HepG2 (cell line): ENCODE measurements around the gene PTPRM. TPM values are rescaled to one million over a fixed set of nuclear protein-coding genes. Genes with fewer than 3 reads are reported as not detected.

ENCODE experiments used
- ATAC-seq: fragments of 200-7000 bp; cut with Tn5 transposase; 3 replicates; pipeline ENCODE4 v1.9.1; 2020; ENCODE audit warnings: mild to moderate bottlenecking, moderate library complexity
- BruUV-seq: library from RNA; stranded (reverse); fragments of 400-500 nt; replicated peaks from 2 replicates; lab custom pipeline; 2021; lab: Mats Ljungman, UMichigan
- CTCF ChIA-PET: fragments of 300-600 bp; formaldehyde crosslinking; extraction: SDS; loops from one replicate; lab custom pipeline; 2021; ENCODE audit warnings: low total read pairs, inconsistent platforms, low intra/inter-chr PET ratio; lab: Yijun Ruan, JAX
- POLR2A ChIA-PET: fragments of 350-600 bp; sonication (Branson Sonifier 250); formaldehyde crosslinking; loops from one replicate; lab custom pipeline; 2020; ENCODE audit warnings: antibody characterized with exemption, inconsistent platforms; lab: Yijun Ruan, JAX
- DNase-seq: peaks from one replicate; pipeline ENCODE4 v3.0.0-alpha.2; 2015; ENCODE audit warnings: low spot score
- FAIRE-seq: peaks from 3 replicates; lab custom pipeline; 2011; peaks lifted over from hg19 to GRCh38; lab: Jason Lieb, UNC
- H2AFZ ChIP-seq: one replicate; pipeline ENCODE4 v1.6.1; 2011; ENCODE audit warnings: low read length, inconsistent platforms
- H3K27ac ChIP-seq: fragments of 300-600 bp; 3 replicates; pipeline ENCODE4 v1.8.0; 2011; ENCODE audit warnings: mixed run types, mild to moderate bottlenecking, mixed read lengths, low read length, inconsistent platforms; ENCODE audit not compliant: insufficient read depth; ENCODE audit errors: extremely low read length
- H3K27me3 ChIP-seq, 2 experiments: fragments of 200-600 bp in 1 of 2; 2 replicates in 1 of 2; 3 replicates in 1 of 2; pipeline versions ENCODE4 v1.6.0 to v1.8.0; 2011; ENCODE audit warnings: low read length in 2 of 2, mild to moderate bottlenecking in 2 of 2, moderate library complexity in 2 of 2, inconsistent platforms in 1 of 2; ENCODE audit not compliant: insufficient read depth in 2 of 2, control insufficient read depth in 1 of 2
- H3K36me3 ChIP-seq, 2 experiments: fragments of 200-600 bp in 1 of 2; replicated peaks in 1 of 2; 2 replicates in 1 of 2; 3 replicates in 1 of 2; pipeline versions ENCODE4 v1.5.1 to v1.8.0; 2011; ENCODE audit warnings: low read length in 2 of 2, inconsistent platforms in 1 of 2; ENCODE audit not compliant: insufficient read depth in 2 of 2, control insufficient read depth in 1 of 2
- H3K4me1 ChIP-seq: 2 replicates; pipeline ENCODE4 v1.5.1; 2012; ENCODE audit warnings: low read length, inconsistent platforms; ENCODE audit not compliant: insufficient read depth
- H3K4me2 ChIP-seq: 2 replicates; pipeline ENCODE4 v1.6.0; 2011; ENCODE audit warnings: low read depth, low read length, inconsistent platforms
- H3K4me3 ChIP-seq, 3 experiments: fragments of 200-600 bp in 1 of 3; sonication (generic), shearing (Covaris generic) in 1 of 3; replicated peaks in 1 of 3; 2 replicates each; pipeline ENCODE4 v1.5.1; 2011 to 2016; ENCODE audit warnings: low read length in 3 of 3, inconsistent platforms in 2 of 3, low read depth in 2 of 3, mild to moderate bottlenecking in 2 of 3, control low read depth in 1 of 3, mixed read lengths in 1 of 3; ENCODE audit not compliant: insufficient read depth in 1 of 3
- H3K79me2 ChIP-seq: one replicate; pipeline ENCODE4 v1.6.1; 2011; ENCODE audit warnings: low read length, inconsistent platforms; ENCODE audit not compliant: insufficient read depth
- H3K9ac ChIP-seq: 2 replicates; pipeline ENCODE4 v1.6.0; 2011; ENCODE audit warnings: mild to moderate bottlenecking, low read depth, low read length, inconsistent platforms; ENCODE audit not compliant: insufficient read depth
- H3K9me3 ChIP-seq: 2 replicates; pipeline ENCODE4 v1.5.1; 2012; ENCODE audit warnings: mild to moderate bottlenecking, low read length
- H4K20me1 ChIP-seq: 2 replicates; pipeline ENCODE4 v1.6.0; 2011; ENCODE audit warnings: inconsistent platforms, mild to moderate bottlenecking, low read length, moderate library complexity; ENCODE audit not compliant: insufficient read depth
- AGO1 ChIP-seq: fragments of 200-400 bp; formaldehyde crosslinking; IDR thresholded peaks from 2 replicates; pipeline ENCODE4 v1.6.1; 2017; ENCODE audit warnings: mild to moderate bottlenecking, low read depth, low read length, moderate library complexity; ENCODE audit not compliant: poor library complexity, severe bottlenecking
- MIXL1 ChIP-seq: IDR thresholded peaks from 2 replicates; pipeline ENCODE4 v1.6.1; 2016
- NPAS2 ChIP-seq: sonication (generic); formaldehyde crosslinking; IDR thresholded peaks from 2 replicates; pipeline ENCODE4 v1.8.0; 2022; ENCODE audit warnings: mild to moderate bottlenecking, missing genetic modification reagents, borderline replicate concordance
- PRPF4 ChIP-seq: fragments of 200-400 bp; formaldehyde crosslinking; IDR thresholded peaks from 2 replicates; pipeline ENCODE4 v1.6.1; 2016; ENCODE audit warnings: low read length, low read depth; ENCODE audit not compliant: poor library complexity, severe bottlenecking
- SNAPC4 ChIP-seq: sonication (generic); formaldehyde crosslinking; IDR thresholded peaks from 2 replicates; pipeline ENCODE4 v1.4.0; 2020; ENCODE audit warnings: mild to moderate bottlenecking, missing genetic modification reagents
- TIGD3 ChIP-seq: sonication (generic); formaldehyde crosslinking; IDR thresholded peaks from 2 replicates; pipeline ENCODE4 v1.5.1; 2020; ENCODE audit warnings: mild to moderate bottlenecking, missing genetic modification reagents, borderline replicate concordance
- ZBTB25 ChIP-seq: IDR thresholded peaks from 2 replicates; pipeline ENCODE4 v1.6.1; 2018; ENCODE audit warnings: missing genetic modification reagents
- ZMAT3 ChIP-seq: sonication (generic); formaldehyde crosslinking; conservative IDR thresholded peaks from 2 replicates; pipeline ENCODE4 v1.7.0; 2021; ENCODE audit warnings: missing genetic modification reagents
- ZNF282 ChIP-seq: fragments of 450-650 bp; IDR thresholded peaks from 2 replicates; pipeline ENCODE4 v1.6.1; 2018; ENCODE audit not compliant: partially characterized antibody
- ZNF629 ChIP-seq: sonication (generic); formaldehyde crosslinking; conservative IDR thresholded peaks from 2 replicates; pipeline ENCODE4 v1.5.0; 2020; ENCODE audit warnings: missing genetic modification reagents
- ZNF878 ChIP-seq: sonication (generic); formaldehyde crosslinking; IDR thresholded peaks from 2 replicates; pipeline ENCODE4 v1.8.1; 2023; ENCODE audit warnings: mild to moderate bottlenecking, missing genetic modification reagents, moderate library complexity
- WGBS: methylation state at CpG from one replicate; pipeline ENCODE4 v1.1.6; 2017; ENCODE audit warnings: low lambda C conversion rate; 5-methylcytosine and 5-hydroxymethylcytosine counted together
- in situ Hi-C: cut with HindIII; loops from 2 replicates; pipeline ENCODE4 v1.10.0; 2017; ENCODE audit warnings: low pct_unique_long_range_greater_than_20kb; ENCODE audit not compliant: extremely low pct_ligation_motif_present
- intact Hi-C: fragments of 100-400 bp; cut with micrococcal nuclease; formaldehyde crosslinking; loops from one replicate; pipeline ENCODE4 v1.10.0; 2022; ENCODE audit not compliant: unreplicated experiment
- polyA plus RNA-seq, 8 experiments: library from polyadenylated mRNA; depleted of rRNA in 3 of 8; stranded (reverse) in 7 of 8; unstranded in 1 of 8; fragments of >200 nt; fragmentation: Illumina TruSeq in 4 of 8; extraction: Trizol in 4 of 8; gene quantifications; 2 replicates each; pipeline versions ENCODE4 v1.2.1 to v1.2.3, GENCODE V29; 2011 to 2016; ENCODE audit warnings: low read depth in 4 of 8, missing spikeins in 1 of 8, mixed read lengths in 1 of 8; ENCODE audit not compliant: insufficient read depth in 1 of 8
- total RNA-seq, 5 experiments: library from RNA; depleted of rRNA; stranded (reverse); fragments of >200 nt; fragmentation: Illumina TruSeq; extraction: Trizol; gene quantifications; 2 replicates each; pipeline ENCODE4 v1.2.3, GENCODE V29; 2016; ENCODE audit warnings: low read depth in 1 of 5

PTPRM gene
- total and polyA plus RNA-seq, 2 of the 13 experiments (the other 11 are each of a cell fraction or from before 2014, with no cell fraction given) = 12.6 to 108 TPM

- 96% methylated on average over 5 of the region's 5 CpGs for WGBS
- in situ Hi-C loops = loop anchor here (25.0 kb wide), 1 partner anchor 531 kb away; no protein-coding TSS in a partner anchor
Observed at GRCh38 chr18:7793100-7793499, 226.0 kb downstream of the PTPRM start.

GRCh38 chr18:7803956-7804469, 236.9 kb downstream of the PTPRM start:
- H3K4me3 ChIP-seq = peak overlapping the region; percentile 9 to 58 (median 30); a peak in 3 of 6 replicates
- WGBS = 0% methylated on average over 3 of the region's 4 CpGs
- H3K27me3 ChIP-seq = no peaks in the 10 kb centered on the region
- H3K9me3 ChIP-seq = no peaks in the 10 kb centered on the region
- H3K27ac ChIP-seq = peak overlapping the region; percentile 74
- CTCF ChIA-PET = no interaction called here
- FAIRE-seq (peak; percentile 77), DNase-seq (peak; percentile 71), ATAC-seq (peak; percentile 99)
- intact Hi-C loops (loop anchor here (10.0 kb wide), 1 partner anchor 121 kb away; no protein-coding TSS in a partner anchor), in situ Hi-C loops (no loop called here)
- H3K36me3 ChIP-seq = no peaks in the 10 kb centered on the region
- no TSS peak for BruUV-seq
- no peaks in the 10 kb centered on the region for H4K20me1 ChIP-seq
- H3K9ac ChIP-seq = no peak overlapping the region
- peak overlapping the region; percentile 91 for H3K4me2 ChIP-seq
- POLR2A ChIA-PET = no interaction called here
- H3K4me1 ChIP-seq = peaks cover 57% of the 10 kb centered on the region
- H2AFZ ChIP-seq = no peak overlapping the region
- no peaks in the 10 kb centered on the region for H3K79me2 ChIP-seq
- no peak for TF ChIP-seq AGO1
- TF ChIP-seq NPAS2 (CRISPR knock-in tag) = no peak
- no peak for TF ChIP-seq SNAPC4 (CRISPR knock-in tag)
- TF ChIP-seq TIGD3 (CRISPR knock-in tag) = no peak
- peak; percentile 37; the same call in 1 of the 2 replicates for TF ChIP-seq MIXL1
- no peak for TF ChIP-seq PRPF4
- no peak for TF ChIP-seq ZNF878 (CRISPR knock-in tag)
- TF ChIP-seq ZNF282 = no peak
- no peak for TF ChIP-seq ZBTB25 (CRISPR knock-in tag)

More at GRCh38 chr18:7793100-7793499, 226.0 kb downstream of the PTPRM start:
- Histone ChIP-seq H4K20me1 (no peaks in the 10 kb centered on the region), H3K4me2 (no peak overlapping the region), H3K4me3 (no peak overlapping the region), H2AFZ (no peak overlapping the region), H3K4me1 (peaks cover 12% of the 10 kb centered on the region), H3K36me3 (no peaks in the 10 kb centered on the region; a peak in 1 of 5 replicates), H3K27me3 (no peaks in the 10 kb centered on the region), H3K9me3 (no peaks in the 10 kb centered on the region), H3K79me2 (no peaks in the 10 kb centered on the region), H3K27ac (no peak overlapping the region), H3K9ac (no peak overlapping the region)
- DNase-seq (no peak), FAIRE-seq (no peak), ATAC-seq (no peak)
- ChIA-PET POLR2A (no interaction called here), CTCF (no interaction called here)
- peak; percentile 73 for TF ChIP-seq ZNF629
- no peak for TF ChIP-seq ZMAT3
- no TSS peak for BruUV-seq
- intact Hi-C loops = loop anchor here (5.0 to 10.0 kb wide), 2 partner anchors 192 to 521 kb away; no protein-coding TSS in a partner anchor
